Prostate gland (tissue), 2 donors: ENCODE results near the gene CXCR4.

Experiments
- POLR2A ChIP-seq: fragments of 450-650 bp; IDR thresholded peaks from one replicate; pipeline ENCODE4 v1.6.1; 2016; ENCODE audit warnings: antibody characterized with exemption, mild to moderate bottlenecking
- POLR2AphosphoS5 ChIP-seq: sonication (generic); formaldehyde crosslinking; IDR thresholded peaks from one replicate; pipeline ENCODE4 v1.6.1; 2017; ENCODE audit warnings: antibody characterized with exemption
- TF ChIP-seq, protein P1 (sequence below), 4 experiments: fragments of 200-600 bp in 2 of 4; fragments of 450-650 bp in 2 of 4; sonication (generic) in 2 of 4; IDR thresholded peaks; 1 replicate in 3 of 4; 2 replicates in 1 of 4; pipeline ENCODE4 v1.5.1; 2016 to 2019; ENCODE audit warnings: antibody characterized with exemption in 4 of 4, mild to moderate bottlenecking in 2 of 4, moderate library complexity in 2 of 4

DNA sequence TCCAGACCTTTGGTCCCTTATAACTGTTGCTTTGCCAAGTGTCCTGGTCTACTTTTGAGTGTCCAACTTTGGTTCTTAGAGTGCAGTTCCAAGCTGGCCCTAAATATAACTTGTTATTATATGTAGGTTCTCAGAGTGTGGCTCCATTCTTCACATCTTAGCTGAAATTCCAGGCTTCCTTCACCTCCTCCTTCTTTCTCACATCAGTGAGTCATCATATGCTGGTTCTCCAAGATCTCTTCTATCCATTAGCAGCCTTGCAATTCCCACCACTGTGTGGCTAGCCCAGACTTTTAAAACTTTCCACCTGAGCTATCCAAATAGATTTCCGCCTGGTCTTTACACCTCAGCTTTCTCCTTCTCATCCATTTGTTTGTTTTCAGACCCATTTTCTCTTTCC, 12.6 kb upstream of the CXCR4 start:
- TF ChIP-seq, protein P1, sequence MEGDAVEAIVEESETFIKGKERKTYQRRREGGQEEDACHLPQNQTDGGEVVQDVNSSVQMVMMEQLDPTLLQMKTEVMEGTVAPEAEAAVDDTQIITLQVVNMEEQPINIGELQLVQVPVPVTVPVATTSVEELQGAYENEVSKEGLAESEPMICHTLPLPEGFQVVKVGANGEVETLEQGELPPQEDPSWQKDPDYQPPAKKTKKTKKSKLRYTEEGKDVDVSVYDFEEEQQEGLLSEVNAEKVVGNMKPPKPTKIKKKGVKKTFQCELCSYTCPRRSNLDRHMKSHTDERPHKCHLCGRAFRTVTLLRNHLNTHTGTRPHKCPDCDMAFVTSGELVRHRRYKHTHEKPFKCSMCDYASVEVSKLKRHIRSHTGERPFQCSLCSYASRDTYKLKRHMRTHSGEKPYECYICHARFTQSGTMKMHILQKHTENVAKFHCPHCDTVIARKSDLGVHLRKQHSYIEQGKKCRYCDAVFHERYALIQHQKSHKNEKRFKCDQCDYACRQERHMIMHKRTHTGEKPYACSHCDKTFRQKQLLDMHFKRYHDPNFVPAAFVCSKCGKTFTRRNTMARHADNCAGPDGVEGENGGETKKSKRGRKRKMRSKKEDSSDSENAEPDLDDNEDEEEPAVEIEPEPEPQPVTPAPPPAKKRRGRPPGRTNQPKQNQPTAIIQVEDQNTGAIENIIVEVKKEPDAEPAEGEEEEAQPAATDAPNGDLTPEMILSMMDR (IDR thresholded peaks at IDR 0.05) = no peak
- TF ChIP-seq POLR2A = no peak
- TF ChIP-seq POLR2AphosphoS5 = no peak
